ENCODE results near the gene GPR176.

Gene GPR176

GRCh38 chr15:39885099-39885777, 34.8 kb downstream of the GPR176 start:
- no peaks in the 10 kb centered on the region for H3K9me3 Mint-ChIP-seq
- no peaks in the 10 kb centered on the region for H3K36me3 Mint-ChIP-seq (ENCODE audit: insufficient read depth)
- no peak overlapping the region for H3K27ac Mint-ChIP-seq (ENCODE audit: low read depth)
- DNase-seq (ENCODE audit: low spot score in 2 of 2): no peak
- H3K27me3 Mint-ChIP-seq: peaks cover 20% of the 10 kb centered on the region
- H3K4me1 Mint-ChIP-seq: no peaks in the 10 kb centered on the region
- ATAC-seq (replicated peaks; ENCODE audit: extremely low read depth, poor library complexity, severe bottlenecking): no peak
- H3K4me3 Mint-ChIP-seq: no peak overlapping the region

DNA sequence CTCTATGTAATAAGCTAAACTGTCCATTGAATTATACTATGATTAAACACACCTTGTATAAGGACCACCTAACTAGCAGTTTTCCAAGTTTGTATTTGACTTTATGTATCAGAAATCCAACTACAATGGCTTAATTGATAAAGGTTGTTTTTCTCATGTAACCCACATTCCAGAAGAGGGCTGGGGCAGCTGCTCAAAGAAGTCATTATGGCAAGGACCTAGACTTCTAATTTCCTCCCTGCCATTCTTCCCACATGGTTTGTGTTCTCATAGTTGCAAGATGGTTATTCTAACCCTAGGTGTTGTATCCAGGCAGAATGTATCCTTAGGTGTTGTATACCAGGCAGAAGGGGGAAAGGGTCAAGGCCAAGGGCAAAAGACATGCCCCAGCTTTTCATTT, 35.7 kb downstream of the GPR176 start:
- DNase-seq (ENCODE audit: low spot score in 2 of 2) (no peak), ATAC-seq (replicated peaks; ENCODE audit: extremely low read depth, poor library complexity, severe bottlenecking) (no peak)
- Mint-ChIP-seq H3K9me3 (no peaks in the 10 kb centered on the region), H3K27ac (ENCODE audit: low read depth) (no peak overlapping the region), H3K4me1 (no peaks in the 10 kb centered on the region), H3K4me3 (no peak overlapping the region), H3K36me3 (ENCODE audit: insufficient read depth) (no peaks in the 10 kb centered on the region), H3K27me3 (peaks cover 20% of the 10 kb centered on the region)

GRCh38 chr15:39882602-39883001, 37.5 kb downstream of the GPR176 start:
- no peaks in the 10 kb centered on the region for H3K9me3 Mint-ChIP-seq
- peaks cover 20% of the 10 kb centered on the region for H3K27me3 Mint-ChIP-seq
- no peak overlapping the region for H3K4me3 Mint-ChIP-seq
- H3K4me1 Mint-ChIP-seq: no peaks in the 10 kb centered on the region
- no peak for ATAC-seq (replicated peaks; ENCODE audit: extremely low read depth, poor library complexity, severe bottlenecking)
- no peaks in the 10 kb centered on the region for H3K36me3 Mint-ChIP-seq (ENCODE audit: insufficient read depth)
- H3K27ac Mint-ChIP-seq (ENCODE audit: low read depth): no peak overlapping the region
- no peak for DNase-seq (ENCODE audit: low spot score in 2 of 2)

GRCh38 chr15:39881790-39882189, 38.3 kb downstream of the GPR176 start:
- Mint-ChIP-seq H3K9me3 (no peaks in the 10 kb centered on the region), H3K4me3 (no peak overlapping the region), H3K4me1 (no peaks in the 10 kb centered on the region), H3K27ac (ENCODE audit: low read depth) (no peak overlapping the region), H3K36me3 (ENCODE audit: insufficient read depth) (no peaks in the 10 kb centered on the region), H3K27me3 (peaks cover 20% of the 10 kb centered on the region)
- no peak for ATAC-seq (replicated peaks; ENCODE audit: extremely low read depth, poor library complexity, severe bottlenecking)
- DNase-seq (ENCODE audit: low spot score in 2 of 2): no peak

- peaks cover 20% of the 10 kb centered on the region for H3K27me3 Mint-ChIP-seq
- no peak overlapping the region for H3K4me3 Mint-ChIP-seq
- no peak for ATAC-seq (replicated peaks; ENCODE audit: extremely low read depth, poor library complexity, severe bottlenecking)
- H3K36me3 Mint-ChIP-seq (ENCODE audit: insufficient read depth): no peaks in the 10 kb centered on the region
- no peaks in the 10 kb centered on the region for H3K9me3 Mint-ChIP-seq
- H3K27ac Mint-ChIP-seq (ENCODE audit: low read depth): no peak overlapping the region
- DNase-seq (ENCODE audit: low spot score in 2 of 2): no peak
- H3K4me1 Mint-ChIP-seq: no peaks in the 10 kb centered on the region
These were observed 39.2 kb downstream of the GPR176 start for GRCh38 chr15:39880718-39881387.

DNA sequence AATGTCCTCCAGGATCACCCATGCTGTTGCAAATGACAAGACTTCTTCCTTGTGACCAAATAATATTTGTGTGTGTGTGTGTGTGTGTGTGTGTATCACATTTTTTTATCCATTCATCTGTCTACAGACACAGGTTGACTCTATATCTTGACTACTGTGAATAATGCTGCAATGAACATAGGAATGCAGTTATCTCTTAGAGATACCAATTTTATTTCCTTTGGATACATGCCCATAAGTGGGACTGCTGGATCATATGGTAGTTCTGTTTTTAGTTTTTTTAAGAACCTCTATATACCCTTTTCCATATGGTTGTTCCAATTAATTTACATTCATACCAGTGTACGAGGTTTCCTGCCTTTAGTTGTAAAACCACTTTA, 41.7 kb downstream of the GPR176 start:
- DNase-seq (ENCODE audit: low spot score in 2 of 2) (no peak), ATAC-seq (replicated peaks; ENCODE audit: extremely low read depth, poor library complexity, severe bottlenecking) (no peak)
- no peaks in the 10 kb centered on the region for H3K27me3 Mint-ChIP-seq
- no peak overlapping the region for H3K4me3 Mint-ChIP-seq
- no peaks in the 10 kb centered on the region for H3K9me3 Mint-ChIP-seq
- H3K4me1 Mint-ChIP-seq: no peaks in the 10 kb centered on the region
- no peak overlapping the region for H3K27ac Mint-ChIP-seq (ENCODE audit: low read depth)
- no peaks in the 10 kb centered on the region for H3K36me3 Mint-ChIP-seq (ENCODE audit: insufficient read depth)

DNA sequence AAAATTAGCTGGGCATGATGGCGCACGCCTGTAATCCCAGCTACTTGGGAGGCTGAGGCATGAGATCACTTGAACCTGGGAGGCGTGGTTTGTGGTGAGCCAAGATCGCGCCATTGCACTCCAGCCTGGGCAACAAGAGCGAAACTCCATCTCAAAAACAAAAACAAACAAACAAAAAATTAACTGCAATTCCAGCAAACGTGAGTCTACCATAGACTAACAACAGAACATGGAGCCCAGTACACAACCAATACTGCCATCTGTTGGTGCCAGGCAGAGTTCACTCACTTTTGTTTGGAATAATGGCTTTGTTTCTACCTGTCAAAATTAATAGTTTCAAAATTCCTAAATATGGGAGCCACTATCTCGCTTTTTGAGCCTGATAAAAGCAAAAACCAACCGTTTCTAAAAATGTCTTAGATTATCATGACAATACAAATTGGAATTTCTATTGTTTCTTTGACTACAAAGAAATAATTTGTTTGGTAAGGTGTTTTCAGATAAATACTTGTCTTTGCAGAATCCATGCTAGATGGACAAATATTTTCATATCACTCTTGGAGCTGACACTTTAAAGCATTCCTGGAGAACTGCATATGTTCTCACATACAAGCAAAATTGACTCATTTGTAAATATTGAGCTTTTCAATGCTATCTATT, 45.0 kb downstream of the GPR176 start:
- no peak for ATAC-seq (replicated peaks; ENCODE audit: extremely low read depth, poor library complexity, severe bottlenecking)
- DNase-seq (ENCODE audit: low spot score in 2 of 2): no peak
- Mint-ChIP-seq H3K9me3 (no peaks in the 10 kb centered on the region), H3K4me1 (no peaks in the 10 kb centered on the region), H3K4me3 (no peak overlapping the region), H3K27me3 (no peaks in the 10 kb centered on the region), H3K36me3 (ENCODE audit: insufficient read depth) (peaks cover 2% of the 10 kb centered on the region), H3K27ac (ENCODE audit: low read depth) (no peak overlapping the region)

DNA sequence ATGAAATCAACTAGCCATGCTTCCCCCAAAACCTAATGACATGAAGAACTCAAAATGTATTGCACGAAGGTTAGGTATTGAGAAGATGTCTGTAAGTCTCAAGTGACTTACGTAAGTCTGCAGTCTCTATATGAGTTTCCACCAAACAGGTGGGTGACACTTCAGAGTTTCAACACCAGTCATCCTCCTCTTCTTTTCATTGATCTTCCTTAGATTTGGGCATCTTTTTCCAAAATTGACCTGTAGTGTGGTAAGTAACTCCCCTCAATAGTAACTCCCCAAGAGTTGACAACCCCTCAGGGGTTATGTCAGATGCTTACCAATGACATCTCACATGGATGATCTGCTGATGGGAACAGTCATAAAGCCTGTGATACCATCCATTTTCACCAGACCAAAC, 46.1 kb downstream of the GPR176 start:
- Mint-ChIP-seq H3K36me3 (ENCODE audit: insufficient read depth) (peaks cover 2% of the 10 kb centered on the region), H3K27ac (ENCODE audit: low read depth) (no peak overlapping the region), H3K9me3 (no peaks in the 10 kb centered on the region), H3K4me3 (no peak overlapping the region), H3K27me3 (no peaks in the 10 kb centered on the region), H3K4me1 (no peaks in the 10 kb centered on the region)
- no peak for ATAC-seq (replicated peaks; ENCODE audit: extremely low read depth, poor library complexity, severe bottlenecking)
- DNase-seq (ENCODE audit: low spot score in 2 of 2): no peak

DNA sequence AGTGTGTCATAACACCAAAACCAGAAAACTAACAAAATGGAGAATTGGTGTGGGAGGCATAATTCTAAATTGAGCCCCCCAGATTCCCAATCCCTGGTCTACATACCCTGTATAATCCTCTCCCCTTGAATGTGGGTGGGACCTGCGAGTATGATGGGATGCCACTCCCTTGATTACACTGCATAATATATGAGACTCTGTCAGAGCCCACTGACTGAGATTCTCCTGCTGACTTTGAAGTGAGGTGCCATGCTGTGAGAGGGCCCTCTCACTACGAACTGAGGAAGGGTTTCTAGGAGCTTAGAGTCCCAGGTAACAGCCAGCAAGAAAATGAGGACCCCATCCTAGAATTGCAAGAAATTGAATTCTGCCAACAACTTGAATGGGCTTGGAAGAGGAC, 49.5 kb downstream of the GPR176 start:
- DNase-seq (ENCODE audit: low spot score in 2 of 2) (no peak), ATAC-seq (replicated peaks; ENCODE audit: extremely low read depth, poor library complexity, severe bottlenecking) (no peak)
- H3K27ac Mint-ChIP-seq (ENCODE audit: low read depth): no peak overlapping the region
- peaks cover 2% of the 10 kb centered on the region for H3K36me3 Mint-ChIP-seq (ENCODE audit: insufficient read depth)
- peaks cover 22% of the 10 kb centered on the region for H3K27me3 Mint-ChIP-seq
- H3K4me3 Mint-ChIP-seq: no peak overlapping the region
- H3K9me3 Mint-ChIP-seq: no peaks in the 10 kb centered on the region
- no peaks in the 10 kb centered on the region for H3K4me1 Mint-ChIP-seq

DNA sequence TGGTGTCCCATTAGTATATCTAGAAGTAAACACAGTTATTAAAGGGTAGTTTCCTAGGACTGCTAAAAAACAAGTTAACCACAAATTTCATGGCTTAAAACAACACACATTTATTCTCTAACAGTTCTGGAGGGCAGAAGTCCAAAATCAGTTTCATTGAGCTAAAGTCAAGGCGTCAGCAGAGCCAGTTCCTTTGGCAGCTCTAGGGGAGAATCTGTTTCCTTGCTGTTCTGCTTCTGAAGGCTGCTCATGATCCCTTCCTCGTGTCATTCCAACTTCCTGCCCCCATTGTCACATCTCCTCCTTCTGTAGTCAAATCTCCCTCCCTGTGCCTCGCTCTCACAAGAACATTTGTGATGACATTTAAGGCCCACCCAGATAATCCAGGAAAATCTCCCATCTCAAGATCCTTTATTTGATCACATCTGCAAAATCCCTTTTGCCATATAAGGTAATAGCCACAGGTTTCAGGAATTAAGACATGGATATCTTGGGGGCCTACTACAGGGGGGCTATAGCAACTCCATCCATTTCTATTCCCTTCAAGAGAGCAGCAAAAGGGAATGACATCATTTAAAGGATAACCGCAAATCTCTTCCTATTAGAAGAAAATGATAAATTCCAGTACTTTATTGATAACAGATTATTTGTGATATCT, 50.1 kb downstream of the GPR176 start:
- Mint-ChIP-seq H3K27ac (ENCODE audit: low read depth) (no peak overlapping the region), H3K9me3 (no peaks in the 10 kb centered on the region), H3K27me3 (peaks cover 27% of the 10 kb centered on the region), H3K4me3 (no peak overlapping the region), H3K4me1 (no peaks in the 10 kb centered on the region), H3K36me3 (ENCODE audit: insufficient read depth) (peaks cover 2% of the 10 kb centered on the region)
- DNase-seq (ENCODE audit: low spot score in 2 of 2) (no peak), ATAC-seq (replicated peaks; ENCODE audit: extremely low read depth, poor library complexity, severe bottlenecking) (no peak)

- Mint-ChIP-seq H3K9me3 (no peaks in the 10 kb centered on the region), H3K4me1 (no peaks in the 10 kb centered on the region), H3K27me3 (peaks cover 34% of the 10 kb centered on the region), H3K4me3 (no peak overlapping the region), H3K36me3 (ENCODE audit: insufficient read depth) (peaks cover 2% of the 10 kb centered on the region), H3K27ac (ENCODE audit: low read depth) (no peak overlapping the region)
- ATAC-seq (replicated peaks; ENCODE audit: extremely low read depth, poor library complexity, severe bottlenecking): no peak
- DNase-seq (ENCODE audit: low spot score in 2 of 2): no peak
These were observed 50.8 kb downstream of the GPR176 start for GRCh38 chr15:39869254-39869653.

DNA sequence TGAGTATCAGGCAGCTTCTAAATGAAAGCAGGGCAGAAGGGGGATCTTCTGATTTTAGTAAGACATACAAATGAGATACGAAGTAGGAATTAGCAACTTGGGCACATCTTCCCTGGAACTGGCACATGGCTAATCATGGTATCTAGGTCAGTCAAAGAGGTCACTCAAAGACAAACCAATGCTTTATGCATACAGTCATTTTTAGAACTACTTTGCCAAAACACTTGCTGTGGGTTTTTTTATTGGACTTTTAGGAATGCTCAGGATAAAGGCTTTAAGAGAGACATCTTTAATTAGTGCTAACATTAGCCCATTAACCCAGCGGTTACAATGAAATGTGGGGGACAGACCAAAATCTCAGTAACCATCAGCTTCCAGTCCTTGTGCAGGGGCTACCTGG, 51.7 kb downstream of the GPR176 start:
- peaks cover 40% of the 10 kb centered on the region for H3K27me3 Mint-ChIP-seq

GRCh38 chr15:39864116-39864515, 56.0 kb downstream of the GPR176 start:
- DNase-seq (ENCODE audit: low spot score in 2 of 2): no peak
- H3K27me3 Mint-ChIP-seq: peaks cover 40% of the 10 kb centered on the region
- H3K27ac Mint-ChIP-seq (ENCODE audit: low read depth): no peak overlapping the region
- no peaks in the 10 kb centered on the region for H3K4me1 Mint-ChIP-seq
- no peak for ATAC-seq (replicated peaks; ENCODE audit: extremely low read depth, poor library complexity, severe bottlenecking)
- no peaks in the 10 kb centered on the region for H3K36me3 Mint-ChIP-seq (ENCODE audit: insufficient read depth)
- no peak overlapping the region for H3K4me3 Mint-ChIP-seq
- no peaks in the 10 kb centered on the region for H3K9me3 Mint-ChIP-seq

More for the DNA sequence above, 51.7 kb downstream of the GPR176 start:
- no peaks in the 10 kb centered on the region for H3K9me3 Mint-ChIP-seq
- no peak for DNase-seq (ENCODE audit: low spot score in 2 of 2)
- H3K4me1 Mint-ChIP-seq: no peaks in the 10 kb centered on the region
- H3K27ac Mint-ChIP-seq (ENCODE audit: low read depth): no peak overlapping the region
- H3K4me3 Mint-ChIP-seq: no peak overlapping the region
- H3K36me3 Mint-ChIP-seq (ENCODE audit: insufficient read depth): peaks cover 2% of the 10 kb centered on the region
- no peak for ATAC-seq (replicated peaks; ENCODE audit: extremely low read depth, poor library complexity, severe bottlenecking)

All from central memory CD8-positive, alpha-beta T cell (primary cell).